CD14-positive monocyte (primary cell): Measurements from ENCODE around the gene CEACAM16. TPM values are rescaled to one million over a fixed set of nuclear protein-coding genes. Genes with fewer than 3 reads are reported as not detected.

Experiments used
- DNase-seq, 3 donors: peaks; one replicate each; pipeline ENCODE4 v3.0.0-alpha.2; 2011 to 2022
- H2AFZ ChIP-seq: 2 replicates; pipeline ENCODE4 v1.6.0; 2012; ENCODE audit warnings: mild to moderate bottlenecking, low read depth, low read length, inconsistent platforms; ENCODE audit not compliant: insufficient read depth, poor library complexity, severe bottlenecking
- H3K27ac ChIP-seq, 2 donors: 1 replicate in 1 of 2; 2 replicates in 1 of 2; pipeline ENCODE4 v1.5.1; 2012 to 2013; ENCODE audit warnings: low read length in 2 of 2, control low read depth in 1 of 2, inconsistent platforms in 1 of 2, low read depth in 1 of 2, mild to moderate bottlenecking in 1 of 2
- H3K27me3 ChIP-seq, 2 donors: one replicate each; pipeline versions ENCODE4 v1.6.0 to v1.6.1; 2011 to 2013; ENCODE audit warnings: low read length in 2 of 2; ENCODE audit not compliant: control insufficient read depth in 2 of 2, insufficient read depth in 2 of 2
- H3K36me3 ChIP-seq, 2 donors: replicated peaks in 1 of 2; 1 replicate in 1 of 2; 2 replicates in 1 of 2; pipeline versions ENCODE4 v1.5.1 to v1.6.1; 2012 to 2013; ENCODE audit warnings: low read length in 2 of 2, control low read depth in 1 of 2, inconsistent platforms in 1 of 2, mild to moderate bottlenecking in 1 of 2; ENCODE audit not compliant: insufficient read depth in 2 of 2, control insufficient read depth in 1 of 2
- H3K4me1 ChIP-seq, 2 donors: 1 replicate in 1 of 2; 2 replicates in 1 of 2; pipeline versions ENCODE4 v1.5.1 to v1.6.1; 2012 to 2013; ENCODE audit warnings: low read length in 2 of 2, control low read depth in 1 of 2, inconsistent platforms in 1 of 2, mild to moderate bottlenecking in 1 of 2, moderate library complexity in 1 of 2; ENCODE audit not compliant: insufficient read depth in 2 of 2, control insufficient read depth in 1 of 2
- H3K4me2 ChIP-seq: replicated peaks from 2 replicates; pipeline ENCODE3; 2012; ENCODE audit warnings: low read length, moderate library complexity, mild to moderate bottlenecking; ENCODE audit not compliant: poor library complexity, severe bottlenecking; ENCODE audit errors: extremely low read depth
- H3K4me3 ChIP-seq, 3 experiments: fragments of 200-600 bp in 1 of 3; sonication (generic) in 1 of 3; replicated peaks in 1 of 3; 1 replicate in 2 of 3; 2 replicates in 1 of 3; pipeline ENCODE4 v1.5.1; 2011 to 2013; ENCODE audit warnings: low read length in 3 of 3, mild to moderate bottlenecking in 3 of 3, control low read depth in 2 of 3, low read depth in 2 of 3, inconsistent platforms in 1 of 3, moderate library complexity in 1 of 3
- H3K79me2 ChIP-seq: 2 replicates; pipeline ENCODE4 v1.6.0; 2012; ENCODE audit warnings: mild to moderate bottlenecking, control low read depth, inconsistent platforms, low read length, moderate library complexity; ENCODE audit not compliant: insufficient read depth
- H3K9ac ChIP-seq: 2 replicates; pipeline ENCODE4 v1.6.0; 2017; ENCODE audit warnings: low read length, mild to moderate bottlenecking; ENCODE audit not compliant: insufficient read depth, poor library complexity, severe bottlenecking
- H3K9me3 ChIP-seq, 2 donors: replicated peaks in 1 of 2; 1 replicate in 1 of 2; 2 replicates in 1 of 2; pipeline versions ENCODE4 v1.5.1 to v1.6.1; 2012 to 2013; ENCODE audit warnings: low read length in 2 of 2, control low read depth in 1 of 2; ENCODE audit not compliant: control insufficient read depth in 1 of 2, insufficient read depth in 1 of 2
- H4K20me1 ChIP-seq: 2 replicates; pipeline ENCODE4 v1.6.0; 2012; ENCODE audit warnings: mild to moderate bottlenecking, low read length, control low read depth, moderate library complexity; ENCODE audit not compliant: insufficient read depth
- H3K27ac Mint-ChIP-seq, 7 donors: one replicate each; pipeline ENCODE4 v1.8.0; 2020; ENCODE audit warnings: mild to moderate bottlenecking in 7 of 7, mixed read lengths in 7 of 7, moderate library complexity in 6 of 7, inconsistent platforms in 2 of 7
- H3K27me3 Mint-ChIP-seq, 3 donors: one replicate each; pipeline ENCODE4 v1.8.0; 2021 to 2022; ENCODE audit warnings: low read depth in 3 of 3, mild to moderate bottlenecking in 3 of 3, mixed read lengths in 3 of 3, moderate library complexity in 3 of 3, inconsistent platforms in 1 of 3
- H3K36me3 Mint-ChIP-seq, 2 donors: one replicate each; pipeline ENCODE4 v1.8.0; 2020; ENCODE audit warnings: mixed read lengths in 2 of 2, inconsistent platforms in 1 of 2, mild to moderate bottlenecking in 1 of 2
- H3K4me1 Mint-ChIP-seq: one replicate; pipeline ENCODE4 v1.8.0; 2020; ENCODE audit warnings: mild to moderate bottlenecking, mixed read lengths
- H3K4me3 Mint-ChIP-seq, 2 donors: one replicate each; pipeline ENCODE4 v1.8.0; 2020; ENCODE audit warnings: mild to moderate bottlenecking in 2 of 2, mixed read lengths in 2 of 2, moderate library complexity in 1 of 2
- H3K9me3 Mint-ChIP-seq, 7 donors: one replicate each; pipeline ENCODE4 v1.8.0; 2020 to 2022; ENCODE audit warnings: mixed read lengths in 7 of 7, mild to moderate bottlenecking in 6 of 7, moderate library complexity in 6 of 7, inconsistent platforms in 2 of 7
- CTCF ChIP-seq: fragments of 200-600 bp; IDR thresholded peaks from one replicate; pipeline ENCODE4 v1.8.0; 2022; ENCODE audit warnings: antibody characterized with exemption, mild to moderate bottlenecking
- WGBS: methylation state at CpG from one replicate; pipeline ENCODE4 v1.1.5; 2013; ENCODE audit warnings: missing lambda C conversion rate; ENCODE audit not compliant: insufficient coverage; 5-methylcytosine and 5-hydroxymethylcytosine counted together
- intact Hi-C, 2 donors: fragments of 100-400 bp; cut with micrococcal nuclease; formaldehyde crosslinking; loops; one replicate each; pipeline versions ENCODE4 v1.15.0 to v1.15.1; 2023
- polyA plus RNA-seq, 3 donors: library from polyadenylated mRNA; depleted of rRNA in 1 of 3; unstranded in 2 of 3; stranded (reverse) in 1 of 3; fragments of 300-500 nt in 2 of 3; fragments of >200 nt in 1 of 3; fragmentation: Illumina TruSeq in 2 of 3; gene quantifications; 1 replicate in 2 of 3; 2 replicates in 1 of 3; pipeline ENCODE4 v1.2.3, GENCODE V29; 2012 to 2021

The CEACAM16 gene
- polyA plus RNA-seq, 3 donors = not detected

DNA sequence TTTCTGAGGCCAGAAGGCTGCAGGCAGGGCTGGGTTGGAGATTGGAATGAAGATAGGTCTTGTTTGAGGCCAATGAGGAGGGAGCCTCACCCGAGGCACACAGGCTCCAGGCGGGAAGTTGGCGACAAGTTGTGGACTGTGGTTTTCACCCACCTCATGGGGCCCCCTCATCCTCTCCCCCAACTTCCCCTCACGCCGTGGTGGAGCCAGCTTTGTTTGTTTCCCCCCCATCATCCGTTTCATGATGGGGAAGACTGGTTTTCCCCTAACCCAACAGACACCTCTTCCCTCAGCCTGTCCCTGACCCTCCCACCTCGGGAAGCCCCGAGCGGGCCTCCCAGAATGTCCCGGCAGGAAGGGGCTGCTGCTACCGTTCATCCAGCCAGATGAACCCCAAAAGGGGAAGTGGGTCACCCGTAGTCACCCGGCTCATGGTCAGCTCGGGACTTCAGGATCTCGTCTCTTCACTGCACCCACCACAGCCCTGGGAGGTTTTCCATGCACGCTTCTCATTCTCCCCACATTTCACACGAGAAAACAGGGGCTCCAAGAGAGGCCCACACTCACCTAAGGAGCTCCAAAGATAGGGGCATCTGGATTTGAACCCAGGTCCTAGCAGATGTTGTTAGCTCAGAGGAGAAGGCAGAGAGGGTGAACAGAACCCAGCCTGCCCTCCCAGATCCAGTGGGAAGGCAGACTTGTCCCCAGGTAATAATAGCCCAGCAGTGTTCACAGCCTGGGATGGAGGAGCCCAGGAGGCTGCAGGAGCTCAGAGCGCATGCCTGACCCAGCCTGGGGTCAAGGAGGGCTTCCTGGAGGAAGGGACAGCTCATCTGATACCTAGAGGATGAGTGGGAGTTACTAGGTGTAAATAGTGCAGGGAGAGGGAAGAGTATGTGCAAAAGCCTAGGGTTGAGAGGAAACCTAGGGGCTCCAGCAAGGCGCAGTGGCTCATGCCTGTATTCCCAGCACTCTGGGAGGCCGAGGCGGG is 23.5 kb downstream of the CEACAM16 start:
- 16% methylated on average over 12 of the region's 21 CpGs for WGBS
- peak overlapping the region; percentile 56 for H3K4me2 ChIP-seq
- peaks cover 59 to 70% of the 10 kb centered on the region in 2 donors for H3K4me1 ChIP-seq
- H3K9ac ChIP-seq = peak overlapping the region; percentile 27
- H3K27ac ChIP-seq = peak overlapping the region; percentile 43 to 57
- Mint-ChIP-seq H3K9me3 (no peaks in the 10 kb centered on the region), H3K36me3 (no peaks in the 10 kb centered on the region), H3K4me3 (peak overlapping the region; percentile 39 to 77), H3K4me1 (peaks cover 69% of the 10 kb centered on the region), H3K27me3 (peaks cover 1 to 7% (median 6%) of the 10 kb centered on the region in 3 donors), H3K27ac (peak overlapping the region; percentile 67 to 88 (median 82))
- intact Hi-C loops = loop anchor here (1.0 to 10.0 kb wide), 5 partner anchors 34 to 122 kb away; partner anchors contain the start of gene NECTIN2 (in 1 of the 2)
- H3K27me3 ChIP-seq = no peaks in the 10 kb centered on the region
- peak; percentile 78 to 95 (median 81) for DNase-seq
- H3K9me3 ChIP-seq = no peaks in the 10 kb centered on the region
- TF ChIP-seq CTCF = no peak
- no peaks in the 10 kb centered on the region for H4K20me1 ChIP-seq
- H3K36me3 ChIP-seq = no peaks in the 10 kb centered on the region
- peak overlapping the region in 1 of 3 experiments; percentile 53 for H3K4me3 ChIP-seq
- H3K79me2 ChIP-seq = no peaks in the 10 kb centered on the region
- H2AFZ ChIP-seq = peak overlapping the region; percentile 74

GRCh38 chr19:44723299-44723951 is 24.5 kb downstream of the CEACAM16 start:
- Histone ChIP-seq H3K27ac (peak overlapping the region in 1 of 2 donors; percentile 1), H2AFZ (peak overlapping the region; percentile 32), H3K36me3 (no peaks in the 10 kb centered on the region), H3K4me3 (no peak overlapping the region), H3K9me3 (no peaks in the 10 kb centered on the region), H4K20me1 (no peaks in the 10 kb centered on the region), H3K4me2 (peak overlapping the region; percentile 14), H3K9ac (no peak overlapping the region), H3K4me1 (peaks cover 56 to 73% of the 10 kb centered on the region in 2 donors), H3K27me3 (no peaks in the 10 kb centered on the region), H3K79me2 (no peaks in the 10 kb centered on the region)
- H3K4me1 Mint-ChIP-seq = peaks cover 73% of the 10 kb centered on the region
- H3K27me3 Mint-ChIP-seq = peaks cover 1 to 9% (median 6%) of the 10 kb centered on the region in 3 donors
- no peaks in the 10 kb centered on the region for H3K36me3 Mint-ChIP-seq
- H3K27ac Mint-ChIP-seq = peak overlapping the region; percentile 42 to 88 (median 75)
- TF ChIP-seq CTCF = no peak
- H3K4me3 Mint-ChIP-seq = peak overlapping the region in 1 of 2 donors; percentile 76
- intact Hi-C loops = loop anchor here (1.0 to 10.0 kb wide), 5 partner anchors 35 to 121 kb away; partner anchors contain the start of gene NECTIN2 (in 1 of the 2)
- H3K9me3 Mint-ChIP-seq = no peaks in the 10 kb centered on the region
- DNase-seq = no peak
- WGBS = 87% methylated on average over 6 of the region's 10 CpGs
